ENCODE data around the gene ACACB.

DNA sequence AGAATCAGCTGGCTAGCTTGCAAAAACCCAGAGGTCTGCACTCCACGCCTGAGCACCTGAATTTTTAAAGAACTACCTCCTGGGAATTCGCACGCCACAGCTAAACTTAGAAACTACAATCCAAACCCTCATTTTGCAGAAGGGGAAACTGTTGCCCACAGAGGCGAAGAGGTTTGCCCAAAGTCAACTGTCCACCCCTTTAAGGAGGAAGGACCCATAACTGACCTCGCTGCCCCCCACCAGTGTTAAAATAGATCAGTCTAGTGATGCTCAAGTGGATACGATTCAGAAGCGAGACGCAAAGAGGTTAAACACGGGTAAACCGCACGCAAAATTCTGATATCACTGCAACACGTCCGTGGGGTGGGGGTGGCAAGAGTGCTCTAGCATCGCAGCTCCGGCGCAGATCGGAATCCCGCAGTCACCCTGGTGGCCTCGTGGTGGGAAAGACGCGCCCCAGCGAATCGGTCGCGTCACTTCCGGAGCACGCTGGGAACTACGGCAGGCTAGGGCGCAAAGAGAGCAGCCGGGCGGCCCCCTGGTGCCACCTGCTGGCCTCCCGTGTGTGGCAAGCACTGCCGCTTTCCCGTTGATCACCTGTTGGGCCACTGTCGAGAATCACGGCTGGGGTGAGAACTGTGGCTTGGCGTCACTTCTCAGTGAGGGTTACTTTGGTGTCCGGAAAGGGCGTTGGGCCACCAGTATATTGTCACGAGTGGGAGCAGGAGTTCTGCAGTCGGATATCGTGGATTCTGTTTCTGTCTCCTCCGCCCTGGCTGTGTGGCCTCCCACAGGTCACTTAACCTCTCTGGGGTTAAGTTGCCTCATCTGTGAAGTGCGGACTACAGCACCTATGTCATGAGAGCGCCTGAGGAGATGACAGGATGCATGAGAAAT, 23.1 kb upstream of the ACACB start, which contains the start of gene ALKBH2:
- TF ChIP-seq CTCF (IDR thresholded peaks at IDR 0.05; ENCODE audit: extremely low read depth in 1 of 2, insufficient read depth in 1 of 2, low read depth in 1 of 2, low read length in 2 of 2) = peak; percentile 99 to 100
- peak; percentile 81 for TF ChIP-seq POLR2AphosphoS5 (IDR thresholded peaks at IDR 0.05; ENCODE audit: insufficient read depth, low read depth, low read length)
- peak; percentile 67 for TF ChIP-seq POLR2A (IDR thresholded peaks at IDR 0.05; ENCODE audit: low read depth, low read length)
- TF ChIP-seq JUN (IDR thresholded peaks at IDR 0.05; ENCODE audit: borderline replicate concordance, insufficient read depth, insufficient read length, low read depth) = no peak
- no peak for TF ChIP-seq EZH2 (IDR thresholded peaks at IDR 0.05; ENCODE audit: borderline replicate concordance, low read depth, low read length, severe bottlenecking)

Measured in endothelial cell of umbilical vein (primary cell).